K562 (cell line): ENCODE data around the gene IGSF8. TPM values are rescaled to one million over a fixed set of nuclear protein-coding genes. Genes with fewer than 3 reads are reported as not detected.

Source experiments
- ATF1 ChIP-seq, 2 experiments: fragments of 450-650 bp in 1 of 2; IDR thresholded peaks; 2 replicates each; pipeline ENCODE4 v1.6.1; 2016; ENCODE audit warnings: missing compliant biosample characterization in 1 of 2, missing genetic modification characterization in 1 of 2
- CLOCK ChIP-seq: fragments of 250-450 bp; sonication (Bioruptor Pico); IDR thresholded peaks from 2 replicates; pipeline ENCODE4 v1.4.0; 2020; ENCODE audit warnings: mild to moderate bottlenecking, moderate library complexity, borderline replicate concordance
- CREB1 ChIP-seq, 2 experiments: sonication (generic) in 1 of 2; formaldehyde crosslinking in 1 of 2; IDR thresholded peaks; 2 replicates each; pipeline versions ENCODE4 v1.6.1 to v1.8.0; 2012 to 2022; ENCODE audit warnings: inconsistent platforms in 1 of 2, mild to moderate bottlenecking in 1 of 2, missing genetic modification reagents in 1 of 2, moderate library complexity in 1 of 2
- DPF2 ChIP-seq: fragments of 450-650 bp; IDR thresholded peaks from 2 replicates; pipeline ENCODE4 v1.6.1; 2016
- EP400 ChIP-seq: fragments of 450-650 bp; IDR thresholded peaks from 2 replicates; pipeline ENCODE4 v1.6.1; 2017; ENCODE audit warnings: antibody characterized with exemption, mild to moderate bottlenecking, moderate library complexity
- HDAC2 ChIP-seq: fragments of 450-650 bp; IDR thresholded peaks from 2 replicates; pipeline ENCODE4 v1.6.1; 2016; ENCODE audit warnings: mild to moderate bottlenecking
- HIVEP1 ChIP-seq: fragments of 250-450 bp; sonication (Bioruptor Pico); IDR thresholded peaks from 2 replicates; pipeline ENCODE4 v1.4.0; 2020; ENCODE audit warnings: mild to moderate bottlenecking
- KLF6 ChIP-seq: fragments of 250-450 bp; sonication (Bioruptor Pico); IDR thresholded peaks from 2 replicates; pipeline ENCODE4 v1.4.0; 2020; ENCODE audit warnings: mild to moderate bottlenecking, moderate library complexity, borderline replicate concordance
- MGA ChIP-seq: fragments of 450-650 bp; IDR thresholded peaks from 2 replicates; pipeline ENCODE4 v1.6.1; 2016; ENCODE audit warnings: mild to moderate bottlenecking, moderate library complexity
- NBN ChIP-seq: fragments of 450-650 bp; IDR thresholded peaks from 2 replicates; pipeline ENCODE4 v1.6.1; 2016; ENCODE audit warnings: low read depth, mild to moderate bottlenecking
- RAD21 ChIP-seq, 2 experiments: fragments of 250-450 bp in 1 of 2; fragments of 450-650 bp in 1 of 2; sonication (Bioruptor Pico) in 1 of 2; formaldehyde crosslinking in 1 of 2; IDR thresholded peaks in 1 of 2; conservative IDR thresholded peaks in 1 of 2; 2 replicates each; pipeline versions ENCODE4 v1.4.0 to v1.8.0; 2020 to 2022; ENCODE audit warnings: mild to moderate bottlenecking in 2 of 2, moderate library complexity in 1 of 2
- SMAD1 ChIP-seq: fragments of 150-350 bp; IDR thresholded peaks from 2 replicates; pipeline ENCODE4 v1.6.1; 2014; ENCODE audit warnings: low read length, low read depth; ENCODE audit not compliant: partially characterized antibody
- ZBTB7A ChIP-seq: IDR thresholded peaks from 2 replicates; pipeline ENCODE4 v1.6.1; 2011; ENCODE audit warnings: low read depth, mild to moderate bottlenecking, low read length, moderate library complexity, borderline replicate concordance; ENCODE audit not compliant: control insufficient read depth
- polyA plus RNA-seq, 8 experiments: library from polyadenylated mRNA; depleted of rRNA in 4 of 8; stranded (reverse) in 5 of 8; unstranded in 3 of 8; fragments of >200 nt; fragmentation: Nextera tagmentation in 2 of 8; fragmentation: Illumina TruSeq in 1 of 8; extraction: Ambion mirVana in 2 of 8; extraction: Trizol in 1 of 8; gene quantifications; 2 replicates each; pipeline versions ENCODE4 v1.2.1 to v1.2.3, GENCODE V29; 2011 to 2014; ENCODE audit warnings: inconsistent platforms in 1 of 8, missing spikeins in 1 of 8
- total RNA-seq, 7 experiments: library from RNA; depleted of rRNA in 6 of 7; stranded (reverse); fragments of >200 nt in 6 of 7; fragmentation: Illumina TruSeq in 2 of 7; extraction: Trizol in 2 of 7; gene quantifications; 2 replicates each; pipeline versions ENCODE4 v1.2.1 to v1.2.3, GENCODE V29; 2011 to 2021; ENCODE audit warnings: low replicate concordance in 1 of 7

IGSF8 gene
- total and polyA plus RNA-seq, 9 of the 15 experiments (the other 6 are each of a cell fraction or from before 2014, with no cell fraction given), result 0.32 to 11.7 (median 3.2) TPM

- TF ChIP-seq CLOCK (CRISPR knock-in tag), result 0 out of 2 replicates have a peak, but pooled peaks have one; percentile 34
- TF ChIP-seq SMAD1, result peak; percentile 98
- TF ChIP-seq MGA, result peak; percentile 81
- TF ChIP-seq EP400, result peak; percentile 86
- TF ChIP-seq ZBTB7A, result peak; percentile 44; the same call in 1 of the 2 replicates
- peak; percentile 52; the same call in 1 of the 2 replicates for TF ChIP-seq HDAC2
- peak; percentile 68; the same call in 1 of the 2 replicates for TF ChIP-seq DPF2
- no peak for TF ChIP-seq CREB1 (IDR thresholded peaks at IDR 0.05)
- peak; percentile 64; the same call in 1 of the 2 replicates for TF ChIP-seq CREB1 (CRISPR knock-in tag; IDR thresholded peaks at IDR 0.05)
- no peak for TF ChIP-seq KLF6
- TF ChIP-seq RAD21 (CRISPR knock-in tag; conservative IDR thresholded peaks at IDR 0.05 in 1 of 2, IDR thresholded peaks at IDR 0.05 in 1 of 2), result peak; percentile 93 to 94
- peak; percentile 29; the same call in 1 of the 2 replicates for TF ChIP-seq NBN
- TF ChIP-seq ATF1 (CRISPR knock-in tag; IDR thresholded peaks at IDR 0.05), result no peak
- peak; percentile 83 for TF ChIP-seq ATF1 (tag; IDR thresholded peaks at IDR 0.05)
- TF ChIP-seq HIVEP1, result no peak
Measured at GRCh38 chr1:160101037-160101716, 2.8 kb upstream of the IGSF8 start (continued).
